Thyroid gland (tissue), 4 donors: ENCODE results near the gene SI. TPM values are rescaled to one million over a fixed set of nuclear protein-coding genes. Genes with fewer than 3 reads are reported as not detected.

ENCODE experiments used
- DNase-seq, 2 donors: peaks; one replicate each; pipeline ENCODE4 v3.0.0-alpha.2; 2019
- H3K27ac ChIP-seq, 3 donors: fragments of 200-600 bp; sonication (generic); 1 replicate in 2 of 3; 2 replicates in 1 of 3; pipeline ENCODE4 v1.5.1; 2016 to 2019; ENCODE audit warnings: mild to moderate bottlenecking in 1 of 3, moderate library complexity in 1 of 3
- H3K27me3 ChIP-seq: fragments of 200-600 bp; sonication (generic); one replicate; pipeline ENCODE4 v1.5.1; 2019
- H3K36me3 ChIP-seq, 2 donors: fragments of 200-600 bp; sonication (generic); one replicate each; pipeline ENCODE4 v1.5.1; 2016 to 2019
- H3K4me1 ChIP-seq, 2 donors: fragments of 200-600 bp; sonication (generic); one replicate each; pipeline ENCODE4 v1.5.1; 2017 to 2019
- H3K4me3 ChIP-seq, 3 donors: fragments of 200-600 bp; sonication (generic); replicated peaks in 1 of 3; 1 replicate in 2 of 3; 2 replicates in 1 of 3; pipeline ENCODE4 v1.5.1; 2016; ENCODE audit warnings: mild to moderate bottlenecking in 1 of 3
- H3K9me3 ChIP-seq: fragments of 200-600 bp; sonication (generic); one replicate; pipeline ENCODE4 v1.5.1; 2017
- POLR2A ChIP-seq, 2 donors: fragments of 450-650 bp; IDR thresholded peaks; one replicate each; pipeline ENCODE4 v1.6.1; 2017; ENCODE audit warnings: antibody characterized with exemption in 2 of 2, mild to moderate bottlenecking in 2 of 2, moderate library complexity in 1 of 2
- WGBS, 2 donors: methylation state at CpG; one replicate each; pipeline ENCODE4 v1.1.5; 2017; 5-methylcytosine and 5-hydroxymethylcytosine counted together
- intact Hi-C: fragments of 100-400 bp; cut with DNase I; formaldehyde crosslinking; loops from one replicate; pipeline ENCODE4 v1.15.1; 2023
- total RNA-seq, 4 donors: library from RNA; depleted of rRNA; stranded (reverse); fragments of >200 nt; gene quantifications; one replicate each; pipeline ENCODE4 v1.2.3, GENCODE V29; 2016
- TF ChIP-seq, protein P1 (sequence below), 6 experiments: fragments of 200-600 bp in 3 of 6; fragments of 450-650 bp in 3 of 6; sonication (generic) in 3 of 6; IDR thresholded peaks; one replicate each; pipeline ENCODE4 v1.5.1; 2016 to 2019; ENCODE audit warnings: antibody characterized with exemption in 6 of 6, mild to moderate bottlenecking in 2 of 6, inconsistent platforms in 1 of 6, moderate library complexity in 1 of 6

SI gene
- total RNA-seq: not detected

DNA sequence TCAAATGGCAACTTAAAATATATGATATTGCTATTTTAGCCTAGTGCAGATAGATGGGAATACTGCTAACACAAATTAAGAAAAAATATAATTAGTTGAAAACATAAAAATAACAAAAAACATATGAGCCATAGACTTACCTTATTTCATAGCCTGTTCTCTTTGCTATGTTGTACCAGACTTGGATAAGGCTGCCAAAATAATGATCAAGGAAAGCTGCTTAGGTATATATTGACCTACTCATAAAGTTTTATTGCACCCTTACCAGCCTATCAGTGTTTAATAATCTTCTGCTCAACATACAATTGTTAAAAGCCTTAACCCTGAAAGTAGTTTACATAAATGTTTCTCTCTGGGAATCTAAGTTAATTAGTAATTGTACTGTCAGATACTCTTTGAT lies at the start of gene SI:
TSS of gene SI (minus strand) at position 204 of the 400 bp plus-strand sequence. CDS start 2,484 bp downstream, outside the sequence.
- no peak within 1 kb of the TSS for H3K4me3 ChIP-seq
- H3K4me1 ChIP-seq: no peaks in the 10 kb centered on the region
- intact Hi-C loops: no loop called here
- no peaks in the 10 kb centered on the region for H3K9me3 ChIP-seq
- H3K36me3 ChIP-seq: no peaks in the 10 kb centered on the region
- no peaks in the 10 kb centered on the region for H3K27me3 ChIP-seq
- TF ChIP-seq, protein P1, sequence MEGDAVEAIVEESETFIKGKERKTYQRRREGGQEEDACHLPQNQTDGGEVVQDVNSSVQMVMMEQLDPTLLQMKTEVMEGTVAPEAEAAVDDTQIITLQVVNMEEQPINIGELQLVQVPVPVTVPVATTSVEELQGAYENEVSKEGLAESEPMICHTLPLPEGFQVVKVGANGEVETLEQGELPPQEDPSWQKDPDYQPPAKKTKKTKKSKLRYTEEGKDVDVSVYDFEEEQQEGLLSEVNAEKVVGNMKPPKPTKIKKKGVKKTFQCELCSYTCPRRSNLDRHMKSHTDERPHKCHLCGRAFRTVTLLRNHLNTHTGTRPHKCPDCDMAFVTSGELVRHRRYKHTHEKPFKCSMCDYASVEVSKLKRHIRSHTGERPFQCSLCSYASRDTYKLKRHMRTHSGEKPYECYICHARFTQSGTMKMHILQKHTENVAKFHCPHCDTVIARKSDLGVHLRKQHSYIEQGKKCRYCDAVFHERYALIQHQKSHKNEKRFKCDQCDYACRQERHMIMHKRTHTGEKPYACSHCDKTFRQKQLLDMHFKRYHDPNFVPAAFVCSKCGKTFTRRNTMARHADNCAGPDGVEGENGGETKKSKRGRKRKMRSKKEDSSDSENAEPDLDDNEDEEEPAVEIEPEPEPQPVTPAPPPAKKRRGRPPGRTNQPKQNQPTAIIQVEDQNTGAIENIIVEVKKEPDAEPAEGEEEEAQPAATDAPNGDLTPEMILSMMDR (IDR thresholded peaks at IDR 0.05): no peak
- TF ChIP-seq POLR2A (IDR thresholded peaks at IDR 0.05): no peak
- H3K27ac ChIP-seq: no peak within 1 kb of the TSS
- no peak for DNase-seq

DNA sequence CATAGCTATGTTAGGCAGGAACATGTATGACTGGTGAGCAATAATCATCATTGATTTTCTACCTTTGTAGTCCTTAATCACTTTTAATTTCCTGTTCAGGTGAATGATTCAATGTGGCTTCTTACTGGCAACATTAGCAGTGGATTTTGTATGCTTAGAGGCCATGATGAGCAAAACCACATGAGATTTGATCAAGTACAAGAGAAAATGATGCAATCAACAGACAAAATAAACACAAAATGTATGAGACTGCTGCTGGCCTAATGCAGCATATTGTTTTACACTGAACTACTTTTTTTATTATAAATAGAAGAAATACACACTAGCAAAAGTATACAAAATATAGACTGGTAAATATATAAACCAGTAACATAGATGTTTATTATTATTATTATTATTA lies 47.5 kb upstream of the SI start:
- Histone ChIP-seq H3K9me3 (no peaks in the 10 kb centered on the region), H3K36me3 (no peaks in the 10 kb centered on the region), H3K27ac (no peak overlapping the region), H3K4me3 (no peak overlapping the region), H3K27me3 (no peaks in the 10 kb centered on the region), H3K4me1 (no peaks in the 10 kb centered on the region)
- intact Hi-C loops: no loop called here
- DNase-seq: no peak
- TF ChIP-seq POLR2A (IDR thresholded peaks at IDR 0.05): no peak
- TF ChIP-seq, protein P1 (IDR thresholded peaks at IDR 0.05): no peak

DNA sequence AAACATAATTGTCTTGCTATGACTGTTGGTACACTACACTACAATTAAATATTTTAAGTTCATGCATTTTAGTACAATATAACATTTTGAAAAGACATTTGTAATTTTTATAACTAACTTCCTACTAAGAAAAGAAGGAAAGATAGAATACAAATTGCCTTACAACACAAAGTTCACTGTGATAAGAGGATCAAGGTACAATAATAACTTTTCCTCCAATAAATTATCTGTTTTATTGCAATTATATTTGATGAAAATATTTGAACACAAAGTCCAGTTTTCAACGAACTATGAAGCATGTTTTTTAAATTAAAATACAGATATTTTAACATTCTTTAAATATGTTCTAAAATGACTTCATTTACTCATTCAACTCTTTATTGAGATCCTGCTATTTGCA lies 33.1 kb upstream of the SI start:
- intact Hi-C loops: no loop called here
- no peak for DNase-seq
- H3K4me3 ChIP-seq: no peak overlapping the region
- H3K4me1 ChIP-seq: no peaks in the 10 kb centered on the region
- no peaks in the 10 kb centered on the region for H3K9me3 ChIP-seq
- WGBS, 2 donors: 60% methylated on average over 1 of the region's 1 CpG
- no peak overlapping the region for H3K27ac ChIP-seq
- TF ChIP-seq POLR2A (IDR thresholded peaks at IDR 0.05): no peak
- TF ChIP-seq, protein P1 (IDR thresholded peaks at IDR 0.05): no peak
- H3K36me3 ChIP-seq: no peaks in the 10 kb centered on the region
- H3K27me3 ChIP-seq: no peaks in the 10 kb centered on the region

DNA sequence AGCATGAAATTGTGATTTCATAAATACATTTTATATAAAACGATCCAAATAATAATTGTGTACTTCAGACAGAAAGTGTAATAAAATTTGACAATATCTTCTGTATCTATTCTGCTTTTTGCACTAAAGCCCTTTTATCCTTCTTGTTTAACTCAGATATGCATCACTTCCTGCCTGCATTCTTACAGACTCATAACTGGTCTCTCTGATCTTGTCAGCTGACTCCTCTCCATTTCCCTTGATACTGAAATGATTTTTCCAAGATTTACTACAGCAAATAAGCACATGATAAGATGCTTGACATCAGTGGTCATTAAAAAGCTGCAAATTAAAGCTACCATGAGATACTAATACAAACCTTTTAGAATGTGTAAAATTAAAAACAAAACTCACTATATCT lies 25.3 kb upstream of the SI start:
- 79 to 90% methylated on average over 1 of the region's 1 CpG for WGBS, 2 donors
- intact Hi-C loops: no loop called here

DNA sequence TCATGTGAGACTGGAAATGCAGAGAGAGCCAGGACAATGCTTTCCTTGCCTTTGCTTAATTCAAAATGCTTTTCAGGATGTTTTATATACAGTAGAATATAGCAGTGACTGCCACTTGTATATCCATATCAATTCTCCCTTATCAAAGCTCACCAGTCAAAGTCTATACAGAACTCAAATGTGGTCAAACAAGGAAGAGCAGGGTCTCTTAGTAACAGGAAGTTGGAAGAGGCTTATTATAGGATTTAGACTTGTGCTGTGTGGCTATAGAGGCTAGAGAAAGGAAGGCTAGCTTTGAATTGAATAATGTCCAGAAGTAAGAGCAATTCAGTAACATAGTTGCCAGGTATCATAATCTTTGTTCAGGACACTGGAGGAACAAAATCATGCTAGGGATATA lies 4.4 kb upstream of the SI start:
- no peak for DNase-seq
- no peaks in the 10 kb centered on the region for H3K36me3 ChIP-seq
- H3K4me3 ChIP-seq: no peak overlapping the region
- intact Hi-C loops: no loop called here
- H3K27me3 ChIP-seq: no peaks in the 10 kb centered on the region
- H3K27ac ChIP-seq: no peak overlapping the region
- H3K4me1 ChIP-seq: no peaks in the 10 kb centered on the region
- H3K9me3 ChIP-seq: no peaks in the 10 kb centered on the region
- no peak for TF ChIP-seq POLR2A (IDR thresholded peaks at IDR 0.05)
- TF ChIP-seq, protein P1 (IDR thresholded peaks at IDR 0.05): no peak

More for the DNA sequence above, 25.3 kb upstream of the SI start:
- TF ChIP-seq, protein P1 (IDR thresholded peaks at IDR 0.05): no peak
- no peak for TF ChIP-seq POLR2A (IDR thresholded peaks at IDR 0.05)
- no peak for DNase-seq
- no peaks in the 10 kb centered on the region for H3K9me3 ChIP-seq
- no peak overlapping the region for H3K4me3 ChIP-seq
- H3K27me3 ChIP-seq: no peaks in the 10 kb centered on the region
- no peaks in the 10 kb centered on the region for H3K4me1 ChIP-seq
- no peaks in the 10 kb centered on the region for H3K36me3 ChIP-seq
- H3K27ac ChIP-seq: no peak overlapping the region
